ENCODE results near the gene UBE4A. TPM values are rescaled to one million over a fixed set of nuclear protein-coding genes. Genes with fewer than 3 reads are reported as not detected.

UBE4A gene
- polyA plus RNA-seq, 1 experiment: 32.0 TPM

Small RNA genes lying within 50 kb of the gene (small RNA-seq; reads per million reads assigned to genes)
- not detected for gene AP001582.1 (ENCODE audit: insufficient read length, low read depth)

Other genes starting within 250 kb of the UBE4A start
- gene SCN4B, start 206.8 kb upstream of the UBE4A start, polyA plus RNA-seq (2011; rRNA removed): 0.10 and 0.11 TPM in 2 replicates
- gene SCN2B, start 183.0 kb upstream of the UBE4A start, polyA plus RNA-seq (2011; rRNA removed): 0.01 TPM in 1 of 2 replicates, not detected in the other
- not detected in 2 replicates for gene JAML, start 134.6 kb upstream of the UBE4A start, polyA plus RNA-seq (2011; rRNA removed)
- 0.06 and 0.07 TPM in 2 replicates for gene MPZL3, start 107.2 kb upstream of the UBE4A start, polyA plus RNA-seq (2011; rRNA removed)
- gene MPZL2, start 95.3 kb upstream of the UBE4A start, polyA plus RNA-seq (2011; rRNA removed): not detected in 2 replicates
- gene CD3E, start 54.9 kb upstream of the UBE4A start, polyA plus RNA-seq (2011; rRNA removed): not detected in 2 replicates
- gene CD3D, start 16.9 kb upstream of the UBE4A start, polyA plus RNA-seq (2011; rRNA removed): not detected in 2 replicates
- gene CD3G, start 15.3 kb upstream of the UBE4A start, polyA plus RNA-seq (2011; rRNA removed): not detected in 2 replicates
- 346 and 423 TPM in 2 replicates for gene ATP5MG, start 42.0 kb downstream of the UBE4A start, polyA plus RNA-seq (2011; rRNA removed)
- gene KMT2A, start 76.9 kb downstream of the UBE4A start, polyA plus RNA-seq (2011; rRNA removed): 23.6 and 28.7 TPM in 2 replicates
- not detected in 2 replicates for gene TTC36, start 167.9 kb downstream of the UBE4A start, polyA plus RNA-seq (2011; rRNA removed)
- 22.5 and 26.1 TPM in 2 replicates for gene TMEM25, start 171.6 kb downstream of the UBE4A start, polyA plus RNA-seq (2011; rRNA removed)
- 40.8 and 57.2 TPM in 2 replicates for gene IFT46, start 206.3 kb downstream of the UBE4A start, polyA plus RNA-seq (2011; rRNA removed)
- 303 and 387 TPM in 2 replicates for gene ARCN1, start 212.8 kb downstream of the UBE4A start, polyA plus RNA-seq (2011; rRNA removed)
- gene PHLDB1, start 248.0 kb downstream of the UBE4A start, polyA plus RNA-seq (2011; rRNA removed): 83.0 and 97.6 TPM in 2 replicates